ENCODE measurements around the gene MMP14. TPM values are rescaled to one million over a fixed set of nuclear protein-coding genes. Genes with fewer than 3 reads are reported as not detected.
A peak's percentile ranks its signal among the peaks of the same experiment; 100 is the strongest.

Gene MMP14
- total and polyA plus RNA-seq, 2 of the 8 experiments (the other 6 are each of a cell fraction or from before 2014, with no cell fraction given) = 58.2 to 86.8 TPM

- Histone ChIP-seq H4K20me1 (replicated peaks in 1 of 2; ENCODE audit: control insufficient read depth in 1 of 2, insufficient read depth in 2 of 2, low read length in 2 of 2) (no peaks in the 10 kb centered on the region), H3K14ac (ENCODE audit: insufficient read length) (no peak overlapping the region), H3K23ac (ENCODE audit: insufficient read length) (no peak overlapping the region), H2BK15ac (ENCODE audit: low read length) (no peak overlapping the region), H4K91ac (replicated peaks; ENCODE audit: insufficient read length, low read length) (no peak overlapping the region), H3K4me2 (ENCODE audit: insufficient read depth in 1 of 2, low read depth in 2 of 2, low read length in 2 of 2) (no peak overlapping the region), H2BK12ac (ENCODE audit: low read depth, low read length) (no peak overlapping the region), H3K4me3 (ENCODE audit: extremely low read depth in 1 of 4, insufficient read depth in 2 of 4, low read depth in 3 of 4, low read length in 4 of 4) (no peak overlapping the region), H3K23me2 (ENCODE audit: low read depth, low read length) (peaks cover 5% of the 10 kb centered on the region), H3K4me1 (replicated peaks in 1 of 4; ENCODE audit: control insufficient read depth in 3 of 4, insufficient read depth in 4 of 4, low read length in 3 of 4) (peaks cover 0 to 6% (median 4%) of the 10 kb centered on the region in 4 experiments; a peak in 3 of 7 replicates), H3K4ac (replicated peaks; ENCODE audit: insufficient read length, low read depth, low read length) (no peak overlapping the region), H3K79me1 (ENCODE audit: low read depth, low read length) (no peaks in the 10 kb centered on the region), H2BK120ac (replicated peaks; ENCODE audit: low read depth, low read length) (no peak overlapping the region), H4K5ac (ENCODE audit: insufficient read length, low read depth, low read length) (no peak overlapping the region), H2BK20ac (ENCODE audit: low read length) (no peak overlapping the region), H4K8ac (ENCODE audit: extremely low read depth, insufficient read depth, low read length) (no peak overlapping the region), H2AFZ (ENCODE audit: low read length) (no peak overlapping the region), H3K36me3 (ENCODE audit: control insufficient read depth in 2 of 4, insufficient read depth in 4 of 4, low read length in 3 of 4) (no peaks in the 10 kb centered on the region), H3K9ac (replicated peaks in 1 of 4; ENCODE audit: extremely low read depth in 1 of 4, low read depth in 3 of 4, low read length in 3 of 4) (no peak overlapping the region), H2BK5ac (ENCODE audit: low read depth, low read length) (no peak overlapping the region), H3K18ac (ENCODE audit: extremely low read depth, low read length) (no peak overlapping the region), H3K9me3 (ENCODE audit: insufficient read depth in 2 of 2, low read depth in 1 of 2, low read length in 1 of 2) (no peaks in the 10 kb centered on the region), H2AK5ac (ENCODE audit: low read depth, low read length) (0 out of 2 replicates have a peak overlapping the region, but pooled peaks have one; percentile 70), H3K27me3 (replicated peaks in 1 of 4; ENCODE audit: control insufficient read depth in 3 of 4, extremely low read depth in 1 of 4, insufficient read depth in 3 of 4, low read length in 3 of 4) (no peaks in the 10 kb centered on the region), H3K27ac (ENCODE audit: low read depth, low read length) (no peak overlapping the region), H3K79me2 (ENCODE audit: control insufficient read depth in 1 of 2, insufficient read depth in 2 of 2, low read length in 2 of 2) (no peaks in the 10 kb centered on the region), H3K56ac (replicated peaks; ENCODE audit: insufficient read length, low read depth, low read length) (no peak overlapping the region)
- ChIA-PET POLR2A (ENCODE audit: partially characterized antibody) (interaction anchor here (0.9 to 1.5 kb wide), 4 partner anchors 14 to 100 kb away, joined by 3 to 4 read pairs (median 4); partner anchors contain the start of gene OXA1L), CTCF (ENCODE audit: partially characterized antibody) (interaction anchor here (0.7 to 56.0 kb wide), 8 partner anchors 13 to 280 kb away, joined by 3 to 1562 read pairs (median 4); partner anchors contain the start of genes MMP14, MRPL52 and SLC7A7)
- DNase-seq (ENCODE audit: low read depth in 1 of 2, low spot score in 2 of 2) = no peak
- WGBS, 2 experiments (ENCODE audit: extremely low coverage in 1 of 2, insufficient coverage in 1 of 2, insufficient read length in 1 of 2, insufficient replicate concordance in 2 of 2, low coverage in 1 of 2, low lambda C conversion rate in 2 of 2, missing lambda C conversion rate in 1 of 2) = 92% methylated on average over 5 of the region's 5 CpGs; no CpG with 5 or more reads in 1 of the 2 experiments
- no peak for FAIRE-seq
- no peak for TF ChIP-seq RBBP5 (IDR thresholded peaks at IDR 0.05; ENCODE audit: borderline replicate concordance, low read depth, low read length)
- no peak for TF ChIP-seq CHD2 (IDR thresholded peaks at IDR 0.05; ENCODE audit: low read length)
- no peak for TF ChIP-seq KDM4A (IDR thresholded peaks at IDR 0.05; ENCODE audit: low read depth, low read length, severe bottlenecking)
- TF ChIP-seq TAF7 (optimal IDR thresholded peaks at IDR 0.05; ENCODE audit: borderline replicate concordance, low read depth, low read length) = no peak
- no peak for TF ChIP-seq MAX (IDR thresholded peaks at IDR 0.05)
- no peak for TF ChIP-seq FOSL1 (IDR thresholded peaks at IDR 0.05; ENCODE audit: insufficient read depth, low read depth, low read length)
- no peak for TF ChIP-seq ZNF274 (IDR thresholded peaks at IDR 0.05; ENCODE audit: borderline replicate concordance, extremely low read depth, low read length)
- no peak for TF ChIP-seq EGR1 (IDR thresholded peaks at IDR 0.05; ENCODE audit: borderline replicate concordance, low read depth, low read length)
- TF ChIP-seq NRF1 (IDR thresholded peaks at IDR 0.05; ENCODE audit: low read depth, low read length) = no peak
- no peak for TF ChIP-seq ATF2 (IDR thresholded peaks at IDR 0.05; ENCODE audit: low read length)
- no peak for TF ChIP-seq ASH2L (IDR thresholded peaks at IDR 0.05; ENCODE audit: low read length)
- no peak for TF ChIP-seq SAP30 (IDR thresholded peaks at IDR 0.05; ENCODE audit: insufficient read depth, insufficient replicate concordance, low read length)
Observed at GRCh38 chr14:22866874-22867273, 30.5 kb downstream of the MMP14 start.

Measured in H1 (cell line).